ENCODE measurements around the gene ITGAE.

- TF ChIP-seq EZH2 (IDR thresholded peaks at IDR 0.05; ENCODE audit: insufficient read depth, poor library complexity, severe bottlenecking) (no peak), EZH2phosphoT487 (IDR thresholded peaks at IDR 0.05; ENCODE audit: insufficient read depth, low read depth) (no peak)
Measured at GRCh38 chr17:3723188-3723555, 77.8 kb downstream of the ITGAE start.
